ENCODE data around the gene ZNF112.

Gene ZNF112

DNA sequence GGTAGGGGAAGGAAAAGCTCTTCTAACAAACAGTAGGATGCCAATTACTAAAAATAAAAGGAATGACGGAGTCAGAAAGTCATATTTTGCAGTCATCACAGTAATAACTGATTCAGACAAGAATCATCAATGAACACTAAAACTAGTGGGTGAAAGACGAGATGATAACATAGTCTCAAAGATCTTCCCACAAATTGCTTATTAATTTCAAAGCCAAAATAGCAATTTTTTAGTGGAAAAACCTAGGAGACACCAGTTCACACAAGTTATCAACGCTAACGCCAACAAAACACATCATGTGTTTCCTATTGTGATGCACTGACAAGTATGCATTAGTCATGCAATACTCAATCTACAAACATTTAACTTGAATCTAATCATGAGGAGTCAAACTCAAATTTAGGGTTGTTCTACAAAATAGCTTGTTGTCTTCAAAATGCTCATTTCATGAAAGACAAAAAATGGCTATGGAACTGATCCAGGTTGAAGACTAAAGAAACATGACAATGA lies 78.2 kb downstream of the ZNF112 start:
- no peak for DNase-seq

DNA sequence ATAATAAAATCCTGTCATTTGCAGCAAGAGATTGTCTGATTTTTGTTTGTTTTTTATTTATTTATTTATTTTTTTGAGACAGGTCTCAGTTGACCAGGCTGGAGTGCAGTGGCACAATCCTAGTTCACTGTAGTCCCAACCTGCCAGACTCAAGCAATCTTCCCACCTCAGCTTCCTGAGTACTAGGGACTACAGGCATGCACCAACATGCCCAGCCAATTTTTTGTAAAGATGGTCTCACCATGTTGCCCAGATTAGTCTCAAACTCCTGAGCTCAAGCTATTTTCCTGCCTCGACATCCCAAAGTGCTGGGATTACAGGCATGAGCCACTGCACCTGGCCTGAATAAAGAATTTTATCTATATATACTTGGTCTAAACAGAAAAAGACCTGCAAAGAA lies 79.1 kb downstream of the ZNF112 start:
- no peak for DNase-seq

Data from activated T-cell treated with anti-CD3 and anti-CD28 coated beads for 4 hours (primary cell).